Mesothelial cell of epicardium (in vitro differentiated cells): ENCODE measurements around the gene CEMP1. TPM values are rescaled to one million over a fixed set of nuclear protein-coding genes. Genes with fewer than 3 reads are reported as not detected.
A peak's percentile ranks its signal among the peaks of the same experiment; 100 is the strongest.
"Not testable (repeated sequence)": the region's sequence is repeated elsewhere in the genome, so short reads cannot be mapped to it uniquely, and the experiment has no call there.

ENCODE experiments used
- DNase-seq, 2 experiments: peaks; one replicate each; pipeline ENCODE4 v3.0.0; 2021; ENCODE audit warnings: low spot score in 2 of 2; ENCODE audit not compliant: unreplicated experiment in 2 of 2
- H3K27ac Mint-ChIP-seq: 2 replicates; pipeline ENCODE4 v1.8.0; 2021; ENCODE audit warnings: mixed read lengths
- H3K27me3 Mint-ChIP-seq: 2 replicates; pipeline ENCODE4 v1.8.0; 2021; ENCODE audit warnings: low read depth, mixed read lengths
- H3K36me3 Mint-ChIP-seq: 2 replicates; pipeline ENCODE4 v1.8.0; 2021; ENCODE audit warnings: mixed read lengths
- H3K4me1 Mint-ChIP-seq: 2 replicates; pipeline ENCODE4 v1.8.0; 2021; ENCODE audit warnings: mixed read lengths
- H3K4me3 Mint-ChIP-seq: 2 replicates; pipeline ENCODE4 v1.8.0; 2021; ENCODE audit warnings: mild to moderate bottlenecking, moderate library complexity, mixed read lengths
- H3K9me3 Mint-ChIP-seq: 2 replicates; pipeline ENCODE4 v1.8.0; 2021; ENCODE audit warnings: mixed read lengths
- CTCF ChIP-seq: fragments of 200-600 bp; sonication (generic); IDR thresholded peaks from one replicate; pipeline ENCODE4 v1.5.0; 2021; ENCODE audit warnings: antibody characterized with exemption; ENCODE audit not compliant: unreplicated experiment
- total RNA-seq: library from RNA; stranded (reverse); gene quantifications from 3 replicates; pipeline ENCODE4 v1.2.1, GENCODE V29; 2021

CEMP1 gene
- 0.75 to 1.7 TPM (median 1.1 TPM) in 3 replicates for total RNA-seq

- Mint-ChIP-seq H3K4me3 (peak within 1 kb of the TSS; percentile 91), H3K27ac (peak within 1 kb of the TSS; percentile 99), H3K36me3 (peaks cover 4% of the 10 kb centered on the region), H3K4me1 (peaks cover 12% of the 10 kb centered on the region), H3K27me3 (no peaks in the 10 kb centered on the region), H3K9me3 (no peaks in the 10 kb centered on the region)
- DNase-seq: no peak
- TF ChIP-seq CTCF: no peak
Measured at GRCh38 chr16:2531371-2531695, at the start of gene CEMP1. CEMP1 (minus strand) TSS chr16:2531408; CDS start chr16:2531073, 335 bp downstream.

GRCh38 chr16:2580818-2581217 lies 49.6 kb upstream of the CEMP1 start:
- H3K27me3 Mint-ChIP-seq, DNase-seq, H3K4me3 Mint-ChIP-seq, H3K9me3 Mint-ChIP-seq, H3K27ac Mint-ChIP-seq, H3K36me3 Mint-ChIP-seq, H3K4me1 Mint-ChIP-seq: not testable (repeated sequence)

GRCh38 chr16:2580143-2580542 lies 48.9 kb upstream of the CEMP1 start:
- not testable (repeated sequence) for H3K27ac Mint-ChIP-seq, DNase-seq, H3K4me3 Mint-ChIP-seq, H3K27me3 Mint-ChIP-seq, H3K9me3 Mint-ChIP-seq, H3K4me1 Mint-ChIP-seq, H3K36me3 Mint-ChIP-seq

- not testable (repeated sequence) for H3K4me1 Mint-ChIP-seq, DNase-seq, H3K27ac Mint-ChIP-seq, H3K9me3 Mint-ChIP-seq, H3K27me3 Mint-ChIP-seq, H3K4me3 Mint-ChIP-seq, H3K36me3 Mint-ChIP-seq
Measured at GRCh38 chr16:2578905-2579304, 47.7 kb upstream of the CEMP1 start.

GRCh38 chr16:2577044-2577443 lies 45.8 kb upstream of the CEMP1 start:
- H3K27me3 Mint-ChIP-seq, H3K4me3 Mint-ChIP-seq, H3K4me1 Mint-ChIP-seq, DNase-seq, H3K9me3 Mint-ChIP-seq, H3K27ac Mint-ChIP-seq, H3K36me3 Mint-ChIP-seq: not testable (repeated sequence)

- not testable (repeated sequence) for H3K27me3 Mint-ChIP-seq, H3K9me3 Mint-ChIP-seq, H3K36me3 Mint-ChIP-seq, H3K4me1 Mint-ChIP-seq, H3K4me3 Mint-ChIP-seq, H3K27ac Mint-ChIP-seq, DNase-seq
Measured at GRCh38 chr16:2575839-2576238, 44.6 kb upstream of the CEMP1 start.

GRCh38 chr16:2572704-2573103 lies 41.5 kb upstream of the CEMP1 start:
- H3K27ac Mint-ChIP-seq, H3K4me3 Mint-ChIP-seq, H3K4me1 Mint-ChIP-seq, H3K9me3 Mint-ChIP-seq, H3K36me3 Mint-ChIP-seq, H3K27me3 Mint-ChIP-seq, DNase-seq: not testable (repeated sequence)

GRCh38 chr16:2568573-2568972 lies 37.4 kb upstream of the CEMP1 start:
- not testable (repeated sequence) for H3K9me3 Mint-ChIP-seq, H3K36me3 Mint-ChIP-seq, H3K27me3 Mint-ChIP-seq, H3K4me1 Mint-ChIP-seq, H3K4me3 Mint-ChIP-seq, DNase-seq, H3K27ac Mint-ChIP-seq

- DNase-seq, H3K27ac Mint-ChIP-seq, H3K9me3 Mint-ChIP-seq, H3K4me3 Mint-ChIP-seq, H3K4me1 Mint-ChIP-seq, H3K36me3 Mint-ChIP-seq, H3K27me3 Mint-ChIP-seq: not testable (repeated sequence)
Measured at GRCh38 chr16:2567506-2567905, 36.3 kb upstream of the CEMP1 start.

- peak; percentile 23 for TF ChIP-seq CTCF
- DNase-seq: peak; percentile 28 to 72
- not testable (repeated sequence) for H3K9me3 Mint-ChIP-seq
Measured at GRCh38 chr16:2560798-2561133, 29.6 kb upstream of the CEMP1 start.

GRCh38 chr16:2560131-2560797 lies 29.1 kb upstream of the CEMP1 start:
- not testable (repeated sequence) for H3K27me3 Mint-ChIP-seq, H3K9me3 Mint-ChIP-seq, H3K27ac Mint-ChIP-seq, H3K4me1 Mint-ChIP-seq, DNase-seq, H3K4me3 Mint-ChIP-seq, H3K36me3 Mint-ChIP-seq

More at GRCh38 chr16:2560798-2561133, 29.6 kb upstream of the CEMP1 start:
- H3K4me3 Mint-ChIP-seq, H3K27ac Mint-ChIP-seq, H3K36me3 Mint-ChIP-seq, H3K27me3 Mint-ChIP-seq, H3K4me1 Mint-ChIP-seq: not testable (repeated sequence)

- H3K36me3 Mint-ChIP-seq, H3K9me3 Mint-ChIP-seq, DNase-seq, H3K27me3 Mint-ChIP-seq, H3K4me1 Mint-ChIP-seq, H3K27ac Mint-ChIP-seq, H3K4me3 Mint-ChIP-seq: not testable (repeated sequence)
Measured at GRCh38 chr16:2557150-2557549, 25.9 kb upstream of the CEMP1 start.
